Adrenal gland (tissue), 5 donors: ENCODE data around the gene DMRT3.

Experiments used
- POLR2A ChIP-seq, 2 donors: fragments of 450-650 bp; IDR thresholded peaks; one replicate each; pipeline ENCODE4 v1.6.1; 2017; ENCODE audit warnings: antibody characterized with exemption in 2 of 2, mild to moderate bottlenecking in 2 of 2, moderate library complexity in 1 of 2
- TF ChIP-seq, protein P1 (sequence below), 6 experiments: fragments of 450-650 bp in 4 of 6; fragments of 200-600 bp in 2 of 6; sonication (generic) in 1 of 6; IDR thresholded peaks; 1 replicate in 5 of 6; 2 replicates in 1 of 6; pipeline versions ENCODE4 v1.5.1 to v1.8.0; 2016 to 2021; ENCODE audit warnings: antibody characterized with exemption in 6 of 6, mild to moderate bottlenecking in 2 of 6, moderate library complexity in 1 of 6
- donor health status: DM: no; HTN: no; CAD: no.

DNA sequence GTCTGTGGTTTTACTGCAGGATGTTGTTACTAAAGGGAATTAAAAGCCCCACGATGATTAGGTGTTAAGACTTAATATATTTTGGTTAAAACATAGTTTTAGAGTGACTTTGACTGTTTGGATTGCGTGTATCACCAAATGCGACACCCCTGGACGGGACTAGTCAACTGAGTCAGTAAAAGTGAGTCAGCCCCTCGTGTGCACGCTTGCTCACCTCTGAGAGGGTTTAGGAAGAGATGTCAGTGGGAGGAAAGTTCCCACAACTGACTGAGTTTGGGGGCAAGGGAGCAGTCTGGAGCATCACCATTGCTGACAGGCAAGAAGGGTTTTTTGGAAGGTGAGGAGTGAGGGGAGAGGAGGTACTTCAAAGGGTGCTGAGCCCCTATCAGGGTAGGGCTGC is 14.4 kb upstream of the DMRT3 start:
- TF ChIP-seq, protein P1, sequence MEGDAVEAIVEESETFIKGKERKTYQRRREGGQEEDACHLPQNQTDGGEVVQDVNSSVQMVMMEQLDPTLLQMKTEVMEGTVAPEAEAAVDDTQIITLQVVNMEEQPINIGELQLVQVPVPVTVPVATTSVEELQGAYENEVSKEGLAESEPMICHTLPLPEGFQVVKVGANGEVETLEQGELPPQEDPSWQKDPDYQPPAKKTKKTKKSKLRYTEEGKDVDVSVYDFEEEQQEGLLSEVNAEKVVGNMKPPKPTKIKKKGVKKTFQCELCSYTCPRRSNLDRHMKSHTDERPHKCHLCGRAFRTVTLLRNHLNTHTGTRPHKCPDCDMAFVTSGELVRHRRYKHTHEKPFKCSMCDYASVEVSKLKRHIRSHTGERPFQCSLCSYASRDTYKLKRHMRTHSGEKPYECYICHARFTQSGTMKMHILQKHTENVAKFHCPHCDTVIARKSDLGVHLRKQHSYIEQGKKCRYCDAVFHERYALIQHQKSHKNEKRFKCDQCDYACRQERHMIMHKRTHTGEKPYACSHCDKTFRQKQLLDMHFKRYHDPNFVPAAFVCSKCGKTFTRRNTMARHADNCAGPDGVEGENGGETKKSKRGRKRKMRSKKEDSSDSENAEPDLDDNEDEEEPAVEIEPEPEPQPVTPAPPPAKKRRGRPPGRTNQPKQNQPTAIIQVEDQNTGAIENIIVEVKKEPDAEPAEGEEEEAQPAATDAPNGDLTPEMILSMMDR (IDR thresholded peaks at IDR 0.05): no peak
- no peak for TF ChIP-seq POLR2A (IDR thresholded peaks at IDR 0.05)
